Nephron (organoid): ENCODE data around the gene SPATA31C1.

Experiments
- H3K27ac Mint-ChIP-seq, 3 experiments: 2 replicates each; pipeline ENCODE4 v1.8.0; 2020; ENCODE audit warnings: mixed read lengths in 3 of 3, mild to moderate bottlenecking in 2 of 3, moderate library complexity in 1 of 3
- H3K27me3 Mint-ChIP-seq: 2 replicates; pipeline ENCODE4 v1.8.0; 2021; ENCODE audit warnings: low read depth, mild to moderate bottlenecking, moderate library complexity, mixed read lengths
- H3K36me3 Mint-ChIP-seq: 2 replicates; pipeline ENCODE4 v1.8.0; 2020; ENCODE audit warnings: low read depth, mixed read lengths
- H3K4me1 Mint-ChIP-seq: 2 replicates; pipeline ENCODE4 v1.8.0; 2020; ENCODE audit warnings: mixed read lengths
- H3K4me3 Mint-ChIP-seq, 3 experiments: 2 replicates each; pipeline ENCODE4 v1.8.0; 2020; ENCODE audit warnings: mild to moderate bottlenecking in 3 of 3, mixed read lengths in 3 of 3, moderate library complexity in 2 of 3
- H3K9me3 Mint-ChIP-seq: 2 replicates; pipeline ENCODE4 v1.8.0; 2020; ENCODE audit warnings: mixed read lengths
- CTCF ChIP-seq, 3 experiments: fragments of 200-600 bp; sonication (generic); IDR thresholded peaks; one replicate each; pipeline ENCODE4 v1.5.0; 2021; ENCODE audit warnings: antibody characterized with exemption in 3 of 3; ENCODE audit not compliant: unreplicated experiment in 3 of 3

Gene SPATA31C1

GRCh38 chr9:87883990-87884389, 33.8 kb upstream of the SPATA31C1 start:
- TF ChIP-seq CTCF (IDR thresholded peaks at IDR 0.05; ENCODE audit: unreplicated experiment in 3 of 3): no peak
- no peaks in the 10 kb centered on the region for H3K36me3 Mint-ChIP-seq
- peaks cover 5% of the 10 kb centered on the region for H3K27me3 Mint-ChIP-seq
- no peak overlapping the region for H3K4me3 Mint-ChIP-seq
- H3K4me1 Mint-ChIP-seq: no peaks in the 10 kb centered on the region
- no peaks in the 10 kb centered on the region for H3K9me3 Mint-ChIP-seq
- no peak overlapping the region for H3K27ac Mint-ChIP-seq

- Mint-ChIP-seq H3K27me3 (peaks cover 5% of the 10 kb centered on the region), H3K9me3 (no peaks in the 10 kb centered on the region), H3K4me3 (no peak overlapping the region), H3K4me1 (no peaks in the 10 kb centered on the region), H3K27ac (no peak overlapping the region), H3K36me3 (no peaks in the 10 kb centered on the region)
- TF ChIP-seq CTCF (IDR thresholded peaks at IDR 0.05; ENCODE audit: unreplicated experiment in 3 of 3): no peak
Observed at GRCh38 chr9:87884578-87885459, 32.9 kb upstream of the SPATA31C1 start.

GRCh38 chr9:87885484-87886189, 32.1 kb upstream of the SPATA31C1 start:
- Mint-ChIP-seq H3K27me3 (peaks cover 5% of the 10 kb centered on the region), H3K27ac (no peak overlapping the region), H3K9me3 (no peaks in the 10 kb centered on the region), H3K4me1 (no peaks in the 10 kb centered on the region), H3K36me3 (no peaks in the 10 kb centered on the region), H3K4me3 (no peak overlapping the region)
- TF ChIP-seq CTCF (IDR thresholded peaks at IDR 0.05; ENCODE audit: unreplicated experiment in 3 of 3): no peak

GRCh38 chr9:87886210-87886932, 31.4 kb upstream of the SPATA31C1 start:
- no peaks in the 10 kb centered on the region for H3K36me3 Mint-ChIP-seq
- H3K27ac Mint-ChIP-seq: no peak overlapping the region
- peaks cover 5% of the 10 kb centered on the region for H3K27me3 Mint-ChIP-seq
- H3K9me3 Mint-ChIP-seq: no peaks in the 10 kb centered on the region
- no peaks in the 10 kb centered on the region for H3K4me1 Mint-ChIP-seq
- H3K4me3 Mint-ChIP-seq: no peak overlapping the region
- no peak for TF ChIP-seq CTCF (IDR thresholded peaks at IDR 0.05; ENCODE audit: unreplicated experiment in 3 of 3)

GRCh38 chr9:87886933-87887505, 30.7 kb upstream of the SPATA31C1 start:
- no peak for TF ChIP-seq CTCF (IDR thresholded peaks at IDR 0.05; ENCODE audit: unreplicated experiment in 3 of 3)
- Mint-ChIP-seq H3K27ac (no peak overlapping the region), H3K36me3 (no peaks in the 10 kb centered on the region), H3K4me1 (no peaks in the 10 kb centered on the region), H3K27me3 (peaks cover 5% of the 10 kb centered on the region), H3K9me3 (no peaks in the 10 kb centered on the region), H3K4me3 (no peak overlapping the region)
